ENCODE measurements around the gene CEP152.

GRCh38 chr15:48802257-48802656, 8.6 kb downstream of the CEP152 start:
- TF ChIP-seq, protein P1, sequence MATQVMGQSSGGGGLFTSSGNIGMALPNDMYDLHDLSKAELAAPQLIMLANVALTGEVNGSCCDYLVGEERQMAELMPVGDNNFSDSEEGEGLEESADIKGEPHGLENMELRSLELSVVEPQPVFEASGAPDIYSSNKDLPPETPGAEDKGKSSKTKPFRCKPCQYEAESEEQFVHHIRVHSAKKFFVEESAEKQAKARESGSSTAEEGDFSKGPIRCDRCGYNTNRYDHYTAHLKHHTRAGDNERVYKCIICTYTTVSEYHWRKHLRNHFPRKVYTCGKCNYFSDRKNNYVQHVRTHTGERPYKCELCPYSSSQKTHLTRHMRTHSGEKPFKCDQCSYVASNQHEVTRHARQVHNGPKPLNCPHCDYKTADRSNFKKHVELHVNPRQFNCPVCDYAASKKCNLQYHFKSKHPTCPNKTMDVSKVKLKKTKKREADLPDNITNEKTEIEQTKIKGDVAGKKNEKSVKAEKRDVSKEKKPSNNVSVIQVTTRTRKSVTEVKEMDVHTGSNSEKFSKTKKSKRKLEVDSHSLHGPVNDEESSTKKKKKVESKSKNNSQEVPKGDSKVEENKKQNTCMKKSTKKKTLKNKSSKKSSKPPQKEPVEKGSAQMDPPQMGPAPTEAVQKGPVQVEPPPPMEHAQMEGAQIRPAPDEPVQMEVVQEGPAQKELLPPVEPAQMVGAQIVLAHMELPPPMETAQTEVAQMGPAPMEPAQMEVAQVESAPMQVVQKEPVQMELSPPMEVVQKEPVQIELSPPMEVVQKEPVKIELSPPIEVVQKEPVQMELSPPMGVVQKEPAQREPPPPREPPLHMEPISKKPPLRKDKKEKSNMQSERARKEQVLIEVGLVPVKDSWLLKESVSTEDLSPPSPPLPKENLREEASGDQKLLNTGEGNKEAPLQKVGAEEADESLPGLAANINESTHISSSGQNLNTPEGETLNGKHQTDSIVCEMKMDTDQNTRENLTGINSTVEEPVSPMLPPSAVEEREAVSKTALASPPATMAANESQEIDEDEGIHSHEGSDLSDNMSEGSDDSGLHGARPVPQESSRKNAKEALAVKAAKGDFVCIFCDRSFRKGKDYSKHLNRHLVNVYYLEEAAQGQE (IDR thresholded peaks at IDR 0.05; ENCODE audit: borderline replicate concordance), result no peak
- TF ChIP-seq CTCF (IDR thresholded peaks at IDR 0.05; ENCODE audit: poor library complexity, severe bottlenecking), result no peak

Measured in neural cell (in vitro differentiated cells).